GM06990 (cell line): Measurements from ENCODE around the gene KNCN.

Experiments used
- DNase-seq: peaks from one replicate; pipeline ENCODE4 v3.0.0-alpha.2; 2011; ENCODE audit not compliant: insufficient read length; ENCODE audit errors: extremely low read depth
- H3K27me3 ChIP-seq: replicated peaks from 2 replicates; pipeline ENCODE4 v1.6.0; 2011; ENCODE audit warnings: low read length; ENCODE audit not compliant: control insufficient read depth, insufficient read depth
- H3K36me3 ChIP-seq: 2 replicates; pipeline ENCODE4 v1.5.1; 2011; ENCODE audit warnings: low read length; ENCODE audit not compliant: control insufficient read depth, insufficient read depth
- H3K4me3 ChIP-seq: replicated peaks from 2 replicates; pipeline ENCODE4 v1.5.1; 2011; ENCODE audit warnings: low read depth, mild to moderate bottlenecking, control low read depth, low read length
- CTCF ChIP-seq: IDR thresholded peaks from 2 replicates; pipeline ENCODE4 v1.5.1; 2011; ENCODE audit warnings: low read length, control low read depth, mild to moderate bottlenecking, inconsistent platforms; ENCODE audit not compliant: insufficient read depth, poor library complexity, severe bottlenecking

Gene KNCN

GRCh38 chr1:46546210-46546609 is 5.2 kb downstream of the KNCN start:
- H3K4me3 ChIP-seq, result no peak overlapping the region
- no peaks in the 10 kb centered on the region for H3K36me3 ChIP-seq
- TF ChIP-seq CTCF, result no peak
- H3K27me3 ChIP-seq, result peaks cover 7% of the 10 kb centered on the region
- no peak for DNase-seq

- Histone ChIP-seq H3K36me3 (no peaks in the 10 kb centered on the region), H3K4me3 (no peak overlapping the region), H3K27me3 (peaks cover 7% of the 10 kb centered on the region)
- no peak for TF ChIP-seq CTCF
- DNase-seq, result no peak
These were observed 5.7 kb downstream of the KNCN start for GRCh38 chr1:46545784-46546183.

GRCh38 chr1:46544561-46545240 is 6.7 kb downstream of the KNCN start:
- Histone ChIP-seq H3K36me3 (no peaks in the 10 kb centered on the region), H3K4me3 (no peak overlapping the region), H3K27me3 (peaks cover 7% of the 10 kb centered on the region)
- no peak for DNase-seq
- TF ChIP-seq CTCF, result no peak

- no peak for DNase-seq
- no peak for TF ChIP-seq CTCF
- Histone ChIP-seq H3K27me3 (peaks cover 7% of the 10 kb centered on the region), H3K4me3 (no peak overlapping the region), H3K36me3 (no peaks in the 10 kb centered on the region)
These were observed 7.5 kb downstream of the KNCN start for GRCh38 chr1:46543761-46544560.

GRCh38 chr1:46543382-46543760 is 8.1 kb downstream of the KNCN start:
- no peak for TF ChIP-seq CTCF
- DNase-seq, result no peak
- Histone ChIP-seq H3K36me3 (no peaks in the 10 kb centered on the region), H3K4me3 (no peak overlapping the region), H3K27me3 (peaks cover 7% of the 10 kb centered on the region)
